H54 (cell line): ENCODE results near the gene SBF1.

Experiments
- DNase-seq: peaks from one replicate; pipeline ENCODE4 v3.0.0; 2011; ENCODE audit warnings: low spot score, mixed read lengths; ENCODE audit not compliant: insufficient read length
- FAIRE-seq: peaks from 3 replicates; lab custom pipeline; 2011; peaks lifted over from hg19 to GRCh38; lab: Jason Lieb, UNC
- POLR2A ChIP-seq: IDR thresholded peaks from 2 replicates; pipeline ENCODE4 v1.6.1; 2011; ENCODE audit warnings: low read depth, mild to moderate bottlenecking, low read length

The SBF1 gene

GRCh38 chr22:50503475-50504145 is 28.8 kb upstream of the SBF1 start:
- DNase-seq (no peak), FAIRE-seq (no peak)
- no peak for TF ChIP-seq POLR2A

- TF ChIP-seq POLR2A, result no peak
- FAIRE-seq (no peak), DNase-seq (no peak)
Observed at GRCh38 chr22:50502628-50503474, 28.0 kb upstream of the SBF1 start.

GRCh38 chr22:50502096-50502495 is 27.3 kb upstream of the SBF1 start:
- TF ChIP-seq POLR2A, result no peak
- DNase-seq (no peak), FAIRE-seq (no peak)

GRCh38 chr22:50500452-50500851 is 25.6 kb upstream of the SBF1 start:
- FAIRE-seq (no peak), DNase-seq (no peak)
- no peak for TF ChIP-seq POLR2A

GRCh38 chr22:50498322-50498890 is 23.6 kb upstream of the SBF1 start:
- TF ChIP-seq POLR2A, result no peak
- DNase-seq (peak; percentile 62), FAIRE-seq (no peak)

- no peak for FAIRE-seq
- TF ChIP-seq POLR2A, result no peak
- DNase-seq, result no peak
Observed at GRCh38 chr22:50497093-50497492, 22.3 kb upstream of the SBF1 start.

GRCh38 chr22:50490531-50491308 is 15.9 kb upstream of the SBF1 start:
- FAIRE-seq (no peak), DNase-seq (no peak)
- no peak for TF ChIP-seq POLR2A

GRCh38 chr22:50489363-50490243 is 14.8 kb upstream of the SBF1 start:
- no peak for FAIRE-seq
- no peak for DNase-seq

GRCh38 chr22:50488886-50489285 is 14.1 kb upstream of the SBF1 start:
- DNase-seq (no peak), FAIRE-seq (no peak)
- no peak for TF ChIP-seq POLR2A

More at GRCh38 chr22:50489363-50490243, 14.8 kb upstream of the SBF1 start:
- no peak for TF ChIP-seq POLR2A

- FAIRE-seq (no peak), DNase-seq (no peak)
- TF ChIP-seq POLR2A, result no peak
Observed at GRCh38 chr22:50488006-50488677, 13.3 kb upstream of the SBF1 start.

- no peak for TF ChIP-seq POLR2A
- FAIRE-seq, result no peak
- DNase-seq, result no peak
Observed at GRCh38 chr22:50487290-50488005, 12.6 kb upstream of the SBF1 start.
